SKM-1 treated with dmso at 0.1 percent for 144 hours (cell line): Measurements from ENCODE around the gene RALGAPA2.

Source experiments
- DNase-seq: peaks from one replicate; lab custom pipeline; 2025; ENCODE audit not compliant: unreplicated experiment; lab: John Stamatoyannopoulos, UW

RALGAPA2 gene

DNA sequence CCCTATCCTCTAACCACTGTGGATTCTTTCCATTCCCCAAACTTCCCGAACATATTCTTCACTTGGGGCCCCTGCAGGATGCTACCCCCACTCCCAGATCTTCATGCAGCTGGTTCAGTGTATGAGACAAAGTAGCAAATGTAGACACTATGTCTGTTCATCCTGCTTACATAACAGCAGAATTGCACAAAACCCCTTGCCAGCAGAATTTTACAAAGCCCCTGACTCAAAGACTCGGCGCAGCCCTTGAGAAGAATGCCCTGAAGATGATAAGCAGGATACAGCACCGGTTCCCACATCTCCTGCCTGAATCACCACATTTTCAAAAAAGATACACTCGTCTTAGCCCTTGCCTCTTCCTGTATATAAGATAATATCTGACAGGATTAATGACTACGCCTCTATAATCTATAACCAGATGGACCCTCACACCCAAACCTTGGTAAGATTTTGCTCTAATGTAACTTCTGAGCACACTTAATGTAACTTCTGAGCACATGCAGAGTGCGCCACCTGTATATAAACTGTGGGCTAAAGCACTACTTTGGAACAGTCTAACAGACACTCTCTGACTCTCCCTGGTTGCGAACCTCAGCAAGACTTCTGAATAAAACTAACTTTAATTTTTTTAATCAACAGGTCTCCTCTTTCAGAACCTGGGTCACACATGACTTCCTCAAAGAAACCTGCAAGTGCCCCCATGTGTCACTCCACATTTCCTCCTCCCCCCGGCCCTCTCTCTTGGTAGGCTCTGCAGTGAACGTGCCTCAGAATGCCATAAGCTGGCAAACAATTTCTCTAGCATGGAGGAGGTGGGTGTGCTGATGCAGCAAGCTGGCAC lies 28.7 kb downstream of the RALGAPA2 start:
- DNase-seq: no peak

DNA sequence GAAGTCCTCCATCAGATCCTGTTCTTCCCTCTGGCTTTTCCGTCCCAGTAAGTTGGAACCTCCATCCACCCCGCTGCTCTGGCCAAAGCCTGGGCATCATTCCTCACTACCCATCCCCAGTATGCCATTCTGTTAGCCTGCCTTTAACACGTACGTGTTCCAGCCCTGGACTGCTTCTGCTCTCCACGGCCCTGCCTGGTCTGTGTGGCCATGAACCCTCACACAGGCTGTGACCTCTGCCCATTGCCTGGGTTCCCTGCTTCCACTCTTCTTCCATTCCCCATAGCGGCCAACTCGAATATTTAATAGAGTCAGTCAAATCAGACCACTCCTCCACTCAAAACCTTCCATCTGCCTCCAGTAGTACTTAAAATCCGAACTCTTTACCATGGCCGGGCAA lies 29.4 kb downstream of the RALGAPA2 start:
- no peak for DNase-seq

DNA sequence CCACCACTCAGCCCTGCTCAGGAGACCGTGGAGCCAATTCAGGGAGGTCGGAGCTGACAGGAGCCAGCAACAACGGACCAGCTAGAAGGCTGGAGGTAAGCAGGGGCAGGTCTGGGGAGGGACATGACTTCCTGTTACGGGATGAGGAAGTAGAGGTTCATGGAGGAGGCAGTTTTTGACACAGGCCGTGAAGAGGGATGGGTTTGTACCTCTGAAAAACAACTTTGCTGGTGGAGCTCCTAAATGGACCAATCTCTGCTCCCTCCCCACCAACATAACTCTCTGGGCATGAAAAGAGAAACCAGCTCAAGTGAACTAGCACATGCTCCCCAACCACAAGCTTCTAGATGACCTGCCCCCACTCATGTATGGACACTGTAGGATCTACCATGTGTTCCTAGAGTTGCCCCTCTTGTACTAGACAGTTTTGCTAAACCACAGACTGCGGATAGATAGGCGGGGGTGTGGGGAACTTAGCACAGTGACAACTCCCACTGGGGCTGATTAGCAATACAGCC lies 31.4 kb downstream of the RALGAPA2 start:
- DNase-seq: peak; percentile 82

DNA sequence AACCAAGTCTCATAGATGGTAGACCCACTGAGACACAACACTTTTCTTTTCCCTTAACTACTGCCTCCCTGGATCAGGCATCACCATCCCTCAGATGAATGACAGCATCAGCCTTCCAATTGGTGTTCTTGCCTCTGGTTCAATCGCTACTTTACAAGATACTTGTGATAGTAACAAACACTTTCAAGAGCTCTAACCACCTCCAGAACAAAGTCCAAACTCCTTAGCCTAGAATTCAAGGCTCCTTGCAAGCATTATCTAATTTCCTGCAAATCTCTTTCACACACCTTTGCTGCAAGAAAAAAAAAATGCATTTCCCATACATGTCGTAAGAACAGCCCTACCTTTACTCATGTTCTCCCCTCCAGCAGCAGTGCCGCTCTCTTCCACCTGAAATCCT lies 33.1 kb downstream of the RALGAPA2 start:
- no peak for DNase-seq

DNA sequence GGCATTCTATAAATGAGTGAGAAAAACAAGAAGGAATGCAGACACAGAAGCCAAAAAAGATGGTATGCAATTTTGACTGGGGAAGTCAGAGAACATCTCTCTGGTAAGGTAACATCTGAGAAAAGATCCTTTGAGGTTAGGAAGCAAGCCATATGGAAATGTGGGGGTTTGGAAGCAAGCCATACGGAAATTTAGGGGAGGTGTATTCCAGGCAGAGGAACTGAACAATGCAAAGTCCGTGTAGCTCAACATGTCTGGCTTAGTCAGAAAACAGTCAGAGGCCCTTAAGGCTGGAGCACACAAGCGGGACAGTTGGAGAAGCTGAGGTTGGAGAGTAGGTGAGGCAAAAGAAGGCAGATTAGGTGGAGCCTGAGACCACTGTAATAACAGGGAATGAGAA lies 35.3 kb downstream of the RALGAPA2 start:
- DNase-seq: no peak

DNA sequence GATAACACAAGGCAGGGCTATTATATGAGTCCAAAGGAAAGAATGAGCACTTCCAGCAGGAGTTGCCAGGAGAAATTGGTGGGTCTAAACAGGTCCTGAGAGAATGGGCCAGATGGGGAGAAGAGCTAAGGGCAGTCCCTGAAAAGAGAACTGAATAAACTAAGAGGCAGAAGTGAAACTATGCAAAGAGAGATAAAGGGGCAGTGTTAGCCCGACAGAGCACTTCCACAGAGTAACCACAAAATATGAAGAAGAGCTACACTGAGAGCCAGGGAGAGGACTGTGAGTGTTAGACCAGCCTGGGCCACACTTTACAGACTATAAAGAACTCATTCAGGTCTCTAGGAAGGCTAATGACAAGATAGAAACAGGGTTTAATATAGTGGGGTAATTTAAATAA lies 43.8 kb downstream of the RALGAPA2 start:
- DNase-seq: peak; percentile 85

DNA sequence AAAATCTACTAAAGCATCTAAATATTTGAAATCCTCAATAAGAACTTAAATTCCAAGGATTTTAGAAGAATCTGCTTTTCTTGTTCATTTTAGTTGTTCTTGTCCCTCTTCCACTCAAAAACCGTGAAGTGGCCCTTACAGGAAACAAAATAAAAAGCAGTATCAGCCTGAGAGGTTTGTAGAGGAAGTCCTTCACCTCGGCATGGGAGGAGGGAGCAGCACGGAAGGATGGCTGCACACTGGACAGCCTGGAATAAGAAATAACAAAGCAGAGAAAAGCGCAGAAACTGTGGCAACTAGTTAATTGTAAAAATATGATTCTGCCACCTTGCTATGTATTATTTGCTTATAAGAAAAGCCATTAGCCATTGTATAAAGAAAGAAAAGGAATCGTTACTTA lies 46.1 kb downstream of the RALGAPA2 start:
- DNase-seq: peak; percentile 26

DNA sequence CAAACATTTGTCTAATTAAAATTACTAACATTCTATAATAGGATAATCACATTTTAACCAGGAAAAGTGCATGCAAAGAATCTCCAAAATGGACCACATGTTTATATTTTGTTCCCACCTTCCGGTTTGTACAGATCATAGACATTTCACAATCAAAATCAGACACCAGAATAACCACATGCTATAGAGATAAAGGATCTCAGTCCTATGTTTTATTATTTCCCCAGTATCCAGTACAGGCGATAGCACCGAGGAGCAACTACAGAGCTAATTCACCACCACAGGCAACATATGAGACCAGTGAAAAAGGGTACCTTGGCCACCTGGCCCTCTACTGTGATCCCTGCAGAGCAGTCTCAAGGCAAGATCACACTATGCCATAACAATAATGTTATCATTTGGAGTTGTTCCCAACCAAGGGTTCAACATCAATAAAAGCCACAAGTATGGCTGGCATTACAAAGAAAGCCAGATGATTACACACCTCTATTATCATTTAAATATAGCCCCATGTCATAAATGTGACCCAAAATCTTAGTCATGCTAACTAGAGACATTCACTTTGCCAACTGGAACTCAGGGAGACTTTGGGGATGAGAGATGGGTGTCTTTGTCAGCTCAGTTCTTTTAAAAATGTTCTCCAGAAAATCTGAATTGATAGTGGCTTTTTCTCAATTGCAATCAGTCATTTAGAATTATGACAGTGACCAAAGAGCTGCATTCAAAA lies 46.7 kb downstream of the RALGAPA2 start:
- no peak for DNase-seq

DNA sequence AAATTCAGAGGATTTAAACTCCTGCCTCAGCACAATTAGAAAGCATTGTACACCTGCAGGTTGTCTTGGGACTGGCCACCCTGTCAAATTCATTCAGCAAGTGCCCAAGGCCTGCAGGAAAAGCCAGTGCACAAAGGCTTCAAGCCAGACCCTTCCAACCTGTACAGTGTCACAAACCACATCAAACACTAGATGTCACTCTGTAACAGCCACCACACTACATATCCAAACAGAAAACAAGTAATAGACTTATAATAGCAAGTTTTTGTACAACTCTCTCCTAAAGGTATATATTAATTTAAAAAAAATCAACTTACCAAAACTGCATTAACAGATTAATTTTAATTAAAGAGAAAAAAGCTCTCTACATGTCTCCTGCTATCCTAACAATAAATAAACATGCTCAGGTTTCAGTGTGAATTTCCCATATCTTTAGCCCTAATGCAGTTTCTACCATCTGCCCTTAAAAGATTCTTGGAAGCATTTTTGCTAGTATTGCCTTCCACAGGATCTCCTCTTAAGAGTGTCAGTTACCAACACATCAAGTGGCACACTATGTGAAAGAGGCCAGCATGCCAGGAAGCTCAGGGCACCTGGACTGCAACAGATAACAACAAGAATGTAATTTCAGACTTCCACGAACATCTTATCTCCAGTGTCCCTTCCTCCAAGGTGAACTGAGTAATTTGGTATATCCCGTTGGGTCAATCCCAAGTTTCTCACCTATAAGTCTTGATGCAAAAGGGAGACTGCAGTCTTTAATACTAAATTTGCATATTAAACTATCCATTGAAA lies 47.5 kb downstream of the RALGAPA2 start:
- peak; percentile 25 for DNase-seq

DNA sequence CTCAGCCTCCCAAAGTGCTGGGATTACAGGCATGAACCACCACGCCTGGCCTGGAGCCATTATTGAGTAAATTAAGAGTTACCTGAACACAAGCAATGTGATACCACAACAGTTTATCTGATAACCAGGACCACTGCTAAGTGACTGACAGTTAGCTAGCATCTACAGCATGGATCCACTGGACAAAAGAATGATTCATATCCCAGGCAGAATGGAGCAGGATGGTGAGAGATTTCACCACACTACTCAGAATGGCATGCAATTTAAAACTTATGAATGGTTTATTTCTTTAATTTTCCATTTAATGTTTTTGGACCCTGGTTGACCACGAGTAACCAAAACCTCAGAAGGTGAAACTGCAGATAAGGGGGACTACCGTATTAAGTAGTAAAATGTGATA lies 48.6 kb downstream of the RALGAPA2 start:
- no peak for DNase-seq

DNA sequence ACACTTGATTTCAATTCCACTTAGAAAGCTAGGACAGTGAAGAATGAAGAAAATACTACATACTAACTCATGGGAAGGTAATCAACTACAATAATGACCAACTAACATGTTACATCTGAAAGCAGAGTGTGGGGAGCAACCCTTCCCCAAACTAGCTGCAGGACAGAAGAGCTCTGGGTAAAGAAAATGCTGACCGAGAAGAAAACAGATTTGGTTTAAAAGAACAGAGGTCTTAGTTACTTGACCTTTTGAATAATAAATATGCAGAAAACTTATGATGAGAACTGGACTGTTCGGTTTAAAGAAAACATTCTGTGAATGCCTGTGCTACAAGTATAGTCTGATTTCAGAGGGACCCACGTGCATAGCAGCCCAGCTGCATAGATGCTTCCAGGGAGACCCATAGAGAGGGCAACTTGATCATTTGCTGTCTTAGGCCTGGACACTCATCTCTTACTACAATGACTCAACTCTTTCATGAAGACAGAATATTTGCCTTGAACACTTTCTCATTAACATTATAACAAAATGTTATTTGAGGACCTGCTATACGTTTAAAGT lies 53.5 kb downstream of the RALGAPA2 start:
- no peak for DNase-seq

DNA sequence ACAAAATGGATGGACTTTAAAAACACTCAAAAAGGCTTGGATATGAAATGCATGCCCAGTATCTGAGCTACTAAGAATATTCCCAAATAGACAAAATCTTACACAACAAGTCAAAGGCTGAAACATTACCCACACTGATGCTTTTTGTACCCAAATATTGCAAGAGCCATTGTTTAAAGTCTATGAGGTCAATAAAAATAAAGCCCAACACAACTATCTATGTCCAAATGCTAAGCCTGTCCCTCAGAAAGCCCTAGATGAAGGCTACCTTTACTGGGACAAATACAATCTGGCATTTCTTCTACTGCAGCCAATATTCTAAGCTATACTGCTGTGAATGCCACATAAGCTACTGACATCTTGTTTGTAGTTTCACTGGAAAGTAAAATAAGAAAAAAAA lies 54.3 kb downstream of the RALGAPA2 start:
- no peak for DNase-seq

DNA sequence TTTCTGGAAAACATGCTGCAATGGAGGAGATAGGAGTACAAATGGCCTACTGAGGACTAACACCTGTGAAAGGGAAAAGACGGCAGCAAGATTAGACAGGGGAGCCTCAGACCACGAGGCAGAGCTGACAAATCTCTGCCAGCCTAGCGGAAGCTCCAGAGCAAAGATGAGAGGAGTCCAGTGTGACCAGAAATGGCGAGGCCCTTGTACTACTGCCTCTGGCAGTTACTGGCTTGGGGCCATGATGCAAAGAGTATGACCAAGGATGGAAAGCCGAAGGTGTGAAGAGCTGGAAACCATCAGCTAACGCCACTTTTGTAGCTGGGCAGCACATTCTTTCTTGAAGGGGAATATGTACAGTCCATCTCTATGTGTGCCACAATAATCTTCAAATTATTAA lies 55.4 kb downstream of the RALGAPA2 start:
- no peak for DNase-seq

DNA sequence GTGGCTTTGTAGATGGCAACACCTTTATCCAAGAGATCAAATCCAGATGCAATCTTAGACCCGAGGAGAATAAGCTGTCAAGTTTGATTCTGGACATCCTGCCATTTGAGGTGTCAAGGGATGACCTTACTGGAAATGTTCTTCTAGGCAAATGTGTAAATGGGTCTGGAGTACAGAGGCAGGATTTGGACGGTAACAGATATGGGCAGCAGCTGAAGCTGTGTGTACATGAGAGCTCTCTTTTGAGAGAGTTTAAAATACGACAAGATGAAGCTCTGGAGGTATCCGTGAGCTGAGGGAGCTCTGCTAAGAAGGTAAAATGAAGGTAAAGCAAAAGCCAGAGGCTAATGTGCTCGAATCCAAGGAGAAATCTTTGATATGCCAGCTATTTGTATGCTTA lies 56.6 kb downstream of the RALGAPA2 start:
- DNase-seq: no peak

DNA sequence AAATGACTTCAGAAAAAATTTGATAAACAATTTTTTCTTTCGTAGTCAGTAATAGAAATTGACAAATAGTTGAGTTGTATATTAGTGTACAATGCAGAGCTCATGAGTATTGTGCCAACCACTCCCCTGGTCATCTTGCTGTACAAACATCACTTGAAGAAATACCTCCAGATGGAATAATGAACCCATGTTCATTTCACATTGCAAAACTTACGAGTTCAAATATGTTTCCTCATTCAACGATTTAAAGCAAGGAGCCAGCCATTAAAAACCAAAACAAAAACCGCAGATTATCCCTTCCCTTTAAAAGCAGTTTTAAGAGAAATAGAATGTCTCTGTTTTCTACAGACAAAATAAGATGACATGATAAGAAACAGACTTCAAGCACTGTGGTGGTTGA lies 62.5 kb downstream of the RALGAPA2 start:
- DNase-seq: no peak

DNA sequence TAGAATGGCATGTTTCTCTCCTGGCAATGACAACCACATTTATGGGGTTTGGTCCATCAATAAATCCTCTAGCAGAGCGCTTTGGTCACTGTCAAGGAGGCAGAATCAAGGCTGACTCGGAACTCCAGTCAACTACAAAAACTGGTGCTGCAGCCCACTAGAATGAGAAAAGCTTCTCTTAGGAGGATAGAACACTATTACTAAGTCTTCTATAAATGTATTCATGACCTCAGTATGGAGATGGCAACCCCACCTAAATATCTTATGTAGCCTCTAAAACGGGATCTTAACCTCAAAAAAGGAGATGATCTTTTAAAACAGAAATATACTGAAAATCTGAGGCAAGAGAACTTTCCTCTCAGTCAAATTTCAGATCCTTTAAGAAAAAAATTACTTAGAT lies 68.5 kb downstream of the RALGAPA2 start:
- DNase-seq: no peak

DNA sequence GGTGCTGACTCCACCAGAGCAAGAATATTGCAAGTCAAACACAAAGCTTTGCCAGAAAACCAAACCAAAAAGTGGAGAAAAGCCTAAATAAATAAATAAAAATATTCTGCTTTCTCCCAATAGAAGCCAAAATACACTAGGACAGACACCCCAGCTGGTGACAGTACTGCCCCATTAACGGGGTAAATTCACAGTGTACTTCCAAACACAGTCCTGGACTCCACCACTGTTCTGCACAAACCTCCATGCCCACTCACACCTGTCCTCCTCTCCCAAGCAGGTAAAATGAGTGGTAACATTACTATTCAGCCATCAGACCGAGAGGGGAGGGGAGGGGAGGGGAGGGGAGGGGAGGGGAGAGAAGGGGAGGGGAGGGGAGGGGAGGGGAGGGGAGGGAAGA lies 70.7 kb downstream of the RALGAPA2 start:
- DNase-seq: no peak

DNA sequence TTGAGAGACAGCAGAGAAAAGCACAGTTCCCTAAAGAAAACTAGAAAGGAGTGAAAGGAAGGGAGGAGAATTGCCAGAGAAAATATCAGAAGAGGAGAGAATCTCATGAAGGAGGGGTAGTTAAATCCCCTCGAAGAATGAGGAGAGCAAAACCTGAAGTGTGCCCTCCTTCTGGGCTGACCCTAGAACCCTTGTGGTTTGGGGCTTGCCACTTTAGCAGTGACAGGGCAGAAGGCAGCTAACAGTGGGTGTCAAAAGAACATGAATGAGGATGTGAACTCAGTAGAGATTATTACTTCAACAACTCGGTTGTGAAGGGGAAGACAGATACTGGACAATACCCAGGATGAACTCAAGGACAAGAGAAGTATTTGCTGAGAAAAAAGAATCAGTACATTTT lies 73.6 kb downstream of the RALGAPA2 start:
- DNase-seq: no peak

DNA sequence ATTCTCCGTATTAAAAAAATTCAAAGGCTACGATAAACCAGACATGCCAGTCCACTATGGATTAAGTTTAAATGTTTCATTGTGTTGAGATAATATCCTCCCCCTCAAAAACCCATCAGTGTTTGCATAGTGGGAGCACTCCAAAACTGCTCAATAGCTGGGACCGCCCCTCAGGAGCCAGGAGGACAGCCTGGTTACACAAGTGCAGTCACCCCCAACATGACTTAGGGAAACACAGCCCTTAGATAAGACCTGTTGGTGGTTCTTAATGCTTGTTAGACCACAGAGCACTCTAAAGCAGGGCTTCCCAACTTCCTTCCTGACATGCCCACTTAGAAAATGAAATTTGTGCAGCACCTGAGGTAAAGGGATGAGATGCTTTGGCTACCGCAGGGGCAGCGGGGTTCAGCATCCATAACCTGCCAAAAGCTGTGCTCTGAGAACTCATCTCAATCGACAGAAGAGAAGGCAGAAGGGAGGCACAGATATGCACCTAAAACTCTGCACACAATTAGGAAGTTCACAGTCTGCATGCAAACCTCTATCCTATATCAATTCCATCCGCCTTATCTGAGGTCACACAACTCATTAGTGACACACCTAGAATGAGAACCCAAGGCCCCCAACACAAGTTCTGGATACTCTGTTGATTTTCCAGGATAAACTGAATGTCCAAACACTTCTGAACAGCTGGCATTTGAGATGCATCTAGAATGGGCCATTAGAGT lies 74.3 kb downstream of the RALGAPA2 start:
- no peak for DNase-seq

DNA sequence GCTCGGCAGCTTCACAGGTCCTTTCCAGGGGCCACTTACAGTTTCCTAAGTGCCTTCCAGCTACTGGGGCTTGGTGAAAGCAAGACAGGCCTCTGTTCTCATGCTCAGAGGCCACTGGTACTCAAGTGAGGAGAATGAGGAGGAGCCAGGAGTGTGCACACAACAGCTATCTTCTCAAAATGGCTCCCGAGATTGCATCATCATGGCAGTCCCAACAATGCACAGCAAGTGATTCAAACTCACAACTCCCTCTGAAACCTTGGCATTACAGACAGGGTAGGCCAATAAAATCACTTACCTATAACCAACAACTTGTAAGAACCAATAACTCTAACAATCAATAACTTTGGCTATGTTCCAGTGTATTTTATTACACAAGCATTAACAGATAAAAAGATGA lies 77.4 kb downstream of the RALGAPA2 start:
- no peak for DNase-seq

DNA sequence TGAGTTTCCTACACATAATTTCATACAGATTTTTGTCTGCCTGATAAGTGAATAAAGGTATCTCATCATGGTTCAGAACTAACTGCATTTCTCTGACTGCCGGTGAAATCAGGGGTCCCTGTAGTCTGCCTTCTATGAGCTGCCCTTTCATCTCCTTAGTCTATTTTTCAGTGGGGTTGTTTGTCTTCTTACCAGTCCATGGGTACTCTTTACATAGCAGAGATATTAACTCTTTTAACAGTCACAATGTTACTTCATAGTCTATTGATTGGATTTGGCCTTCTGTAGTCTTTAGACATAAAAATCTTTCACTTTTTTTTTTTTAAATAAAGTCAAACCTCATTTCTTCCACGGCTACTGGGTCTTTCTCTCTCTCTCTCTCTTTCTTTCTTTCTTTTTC lies 79.8 kb downstream of the RALGAPA2 start:
- DNase-seq: no peak
